Peyer's patch (tissue), 4 donors: ENCODE results near the gene NCAPG2. TPM values are rescaled to one million over a fixed set of nuclear protein-coding genes. Genes with fewer than 3 reads are reported as not detected.
"Not testable (repeated sequence)": the region's sequence is repeated elsewhere in the genome, so short reads cannot be mapped to it uniquely, and the experiment has no call there.

Experiments
- DNase-seq, 3 donors: peaks; one replicate each; pipeline ENCODE4 v3.0.0-alpha.2; 2017 to 2019
- H3K27ac ChIP-seq, 4 donors: fragments of 200-600 bp; sonication (generic); one replicate each; pipeline ENCODE4 v1.5.1; 2016 to 2019
- H3K27me3 ChIP-seq, 2 donors: fragments of 200-600 bp; sonication (generic); one replicate each; pipeline ENCODE4 v1.5.1; 2019
- H3K36me3 ChIP-seq, 3 donors: fragments of 200-600 bp; sonication (generic); one replicate each; pipeline ENCODE4 v1.5.1; 2016 to 2019
- H3K4me1 ChIP-seq, 4 donors: fragments of 200-600 bp; sonication (generic); one replicate each; pipeline ENCODE4 v1.5.1; 2016 to 2019
- H3K4me3 ChIP-seq, 4 donors: fragments of 200-600 bp; sonication (generic); 1 replicate in 3 of 4; 2 replicates in 1 of 4; pipeline ENCODE4 v1.5.1; 2016 to 2019; ENCODE audit warnings: mild to moderate bottlenecking in 1 of 4
- H3K9me3 ChIP-seq, 4 donors: fragments of 200-600 bp; sonication (generic); one replicate each; pipeline ENCODE4 v1.5.1; 2016 to 2019; ENCODE audit warnings: mild to moderate bottlenecking in 1 of 4
- POLR2A ChIP-seq, 2 donors: fragments of 450-650 bp; IDR thresholded peaks; one replicate each; pipeline ENCODE4 v1.5.1; 2017; ENCODE audit warnings: antibody characterized with exemption in 2 of 2, mild to moderate bottlenecking in 2 of 2, moderate library complexity in 2 of 2
- total RNA-seq, 4 donors: library from RNA; depleted of rRNA; stranded (reverse); fragments of >200 nt; gene quantifications; one replicate each; pipeline ENCODE4 v1.1.0, GENCODE V29; 2016
- TF ChIP-seq, protein P1 (sequence below), 6 experiments: fragments of 450-650 bp in 4 of 6; fragments of 200-600 bp in 2 of 6; sonication (generic) in 1 of 6; IDR thresholded peaks; one replicate each; pipeline ENCODE4 v1.5.1; 2017 to 2019; ENCODE audit warnings: antibody characterized with exemption in 6 of 6, mild to moderate bottlenecking in 3 of 6, moderate library complexity in 1 of 6

Gene NCAPG2
- total RNA-seq, 4 donors from 2014 or later, result 3.9 to 14.0 (median 5.8) TPM

DNA sequence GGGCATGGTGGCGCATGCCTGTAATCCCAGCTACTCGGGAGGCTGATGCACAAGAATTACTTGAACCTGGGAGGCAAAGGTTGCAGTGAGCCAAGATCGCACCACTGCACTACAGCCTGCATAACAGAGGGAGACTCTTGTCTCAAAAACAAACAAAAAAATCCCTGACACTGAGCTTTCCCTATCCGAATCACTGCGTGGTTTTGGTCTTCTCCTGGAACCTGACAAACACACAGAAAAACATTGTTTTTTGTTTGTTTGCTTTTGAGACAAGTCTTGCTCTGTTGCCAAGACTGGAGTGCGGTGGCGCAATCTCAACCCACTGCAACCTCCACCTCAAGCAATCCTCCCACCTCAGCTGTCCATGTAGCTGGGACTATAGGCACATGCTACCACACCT, 66.6 kb downstream of the NCAPG2 start:
- no peak overlapping the region for H3K4me3 ChIP-seq
- H3K36me3 ChIP-seq, result peaks cover 0 to 5% (median 0%) of the 10 kb centered on the region in 3 donors
- H3K27me3 ChIP-seq, result no peaks in the 10 kb centered on the region
- H3K9me3 ChIP-seq, result no peaks in the 10 kb centered on the region
- H3K4me1 ChIP-seq, result no peaks in the 10 kb centered on the region
- no peak for DNase-seq
- H3K27ac ChIP-seq, result no peak overlapping the region
- no peak for TF ChIP-seq POLR2A (IDR thresholded peaks at IDR 0.05)
- TF ChIP-seq, protein P1, sequence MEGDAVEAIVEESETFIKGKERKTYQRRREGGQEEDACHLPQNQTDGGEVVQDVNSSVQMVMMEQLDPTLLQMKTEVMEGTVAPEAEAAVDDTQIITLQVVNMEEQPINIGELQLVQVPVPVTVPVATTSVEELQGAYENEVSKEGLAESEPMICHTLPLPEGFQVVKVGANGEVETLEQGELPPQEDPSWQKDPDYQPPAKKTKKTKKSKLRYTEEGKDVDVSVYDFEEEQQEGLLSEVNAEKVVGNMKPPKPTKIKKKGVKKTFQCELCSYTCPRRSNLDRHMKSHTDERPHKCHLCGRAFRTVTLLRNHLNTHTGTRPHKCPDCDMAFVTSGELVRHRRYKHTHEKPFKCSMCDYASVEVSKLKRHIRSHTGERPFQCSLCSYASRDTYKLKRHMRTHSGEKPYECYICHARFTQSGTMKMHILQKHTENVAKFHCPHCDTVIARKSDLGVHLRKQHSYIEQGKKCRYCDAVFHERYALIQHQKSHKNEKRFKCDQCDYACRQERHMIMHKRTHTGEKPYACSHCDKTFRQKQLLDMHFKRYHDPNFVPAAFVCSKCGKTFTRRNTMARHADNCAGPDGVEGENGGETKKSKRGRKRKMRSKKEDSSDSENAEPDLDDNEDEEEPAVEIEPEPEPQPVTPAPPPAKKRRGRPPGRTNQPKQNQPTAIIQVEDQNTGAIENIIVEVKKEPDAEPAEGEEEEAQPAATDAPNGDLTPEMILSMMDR (IDR thresholded peaks at IDR 0.05), result no peak

DNA sequence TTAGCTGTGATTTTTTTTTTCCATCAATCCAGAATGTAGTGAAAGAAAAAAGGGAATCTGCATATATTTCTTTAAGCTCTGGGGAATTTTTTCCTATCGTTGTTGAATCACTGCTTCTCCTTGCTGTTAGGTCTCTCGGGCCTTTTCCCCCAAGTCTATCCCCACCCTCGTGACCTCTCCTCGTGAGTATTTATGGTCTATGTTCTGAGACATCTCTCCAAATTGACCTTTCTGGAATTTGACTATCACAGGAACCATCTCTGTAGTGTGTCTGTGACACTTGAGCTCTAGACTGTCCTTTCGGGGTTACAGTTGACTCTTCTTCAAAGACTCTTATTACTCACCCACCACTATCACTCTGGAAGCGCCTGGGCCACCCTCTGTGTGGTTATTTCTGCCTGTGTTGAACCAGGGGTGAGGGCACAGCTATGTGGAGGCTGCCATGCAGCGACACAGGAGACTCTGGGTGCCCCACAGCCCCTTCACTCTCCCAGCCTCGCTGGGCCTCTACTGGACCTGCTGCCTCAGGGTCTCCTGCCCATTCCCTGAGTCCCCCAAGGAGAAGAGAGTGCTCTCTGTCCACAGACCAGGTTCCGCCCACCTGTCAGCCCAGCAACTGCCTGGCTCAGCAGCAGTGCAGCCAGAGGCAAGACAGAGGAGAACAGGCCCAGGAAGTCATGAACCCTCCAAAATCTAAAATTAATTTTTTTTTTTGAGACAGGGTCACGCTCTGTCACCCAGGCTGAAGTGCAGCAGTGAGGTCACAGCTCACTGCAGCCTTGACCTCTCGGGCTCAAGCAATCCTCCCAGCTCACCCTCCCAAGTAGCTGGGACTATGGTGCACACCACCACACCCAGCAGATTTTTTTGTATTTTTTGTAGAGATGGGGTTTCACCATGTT, 71.3 kb downstream of the NCAPG2 start:
- no peaks in the 10 kb centered on the region for H3K9me3 ChIP-seq
- H3K4me1 ChIP-seq, result no peaks in the 10 kb centered on the region
- no peaks in the 10 kb centered on the region for H3K36me3 ChIP-seq
- no peak for TF ChIP-seq POLR2A (IDR thresholded peaks at IDR 0.05)
- no peaks in the 10 kb centered on the region for H3K27me3 ChIP-seq
- H3K4me3 ChIP-seq, result no peak overlapping the region
- H3K27ac ChIP-seq, result no peak overlapping the region
- no peak for DNase-seq

- Histone ChIP-seq H3K36me3 (no peaks in the 10 kb centered on the region), H3K4me1 (no peaks in the 10 kb centered on the region), H3K27ac (no peak overlapping the region), H3K27me3 (no peaks in the 10 kb centered on the region), H3K4me3 (no peak overlapping the region), H3K9me3 (no peaks in the 10 kb centered on the region)
- TF ChIP-seq, protein P1 (IDR thresholded peaks at IDR 0.05), result no peak
- TF ChIP-seq POLR2A (IDR thresholded peaks at IDR 0.05), result no peak
- no peak for DNase-seq
Measured at GRCh38 chr7:158631574-158632195, 72.9 kb downstream of the NCAPG2 start.

- H3K27ac ChIP-seq, DNase-seq, H3K36me3 ChIP-seq, H3K4me1 ChIP-seq, H3K9me3 ChIP-seq, H3K27me3 ChIP-seq, H3K4me3 ChIP-seq: not testable (repeated sequence)
Measured at GRCh38 chr7:158626289-158626688, 78.3 kb downstream of the NCAPG2 start.

- TF ChIP-seq, protein P1 (IDR thresholded peaks at IDR 0.05), result no peak
- TF ChIP-seq POLR2A (IDR thresholded peaks at IDR 0.05), result no peak
- Histone ChIP-seq H3K9me3 (no peaks in the 10 kb centered on the region), H3K27ac (no peak overlapping the region), H3K4me1 (no peaks in the 10 kb centered on the region), H3K27me3 (no peaks in the 10 kb centered on the region), H3K36me3 (no peaks in the 10 kb centered on the region), H3K4me3 (no peak overlapping the region)
- DNase-seq, result no peak
Measured at GRCh38 chr7:158623241-158623640, 81.4 kb downstream of the NCAPG2 start.

GRCh38 chr7:158620839-158621441, 83.7 kb downstream of the NCAPG2 start:
- no peaks in the 10 kb centered on the region for H3K4me1 ChIP-seq
- DNase-seq, result no peak
- no peaks in the 10 kb centered on the region for H3K36me3 ChIP-seq
- H3K9me3 ChIP-seq, result no peaks in the 10 kb centered on the region
- TF ChIP-seq POLR2A (IDR thresholded peaks at IDR 0.05), result no peak
- no peak overlapping the region for H3K4me3 ChIP-seq
- H3K27ac ChIP-seq, result no peak overlapping the region
- H3K27me3 ChIP-seq, result no peaks in the 10 kb centered on the region

DNA sequence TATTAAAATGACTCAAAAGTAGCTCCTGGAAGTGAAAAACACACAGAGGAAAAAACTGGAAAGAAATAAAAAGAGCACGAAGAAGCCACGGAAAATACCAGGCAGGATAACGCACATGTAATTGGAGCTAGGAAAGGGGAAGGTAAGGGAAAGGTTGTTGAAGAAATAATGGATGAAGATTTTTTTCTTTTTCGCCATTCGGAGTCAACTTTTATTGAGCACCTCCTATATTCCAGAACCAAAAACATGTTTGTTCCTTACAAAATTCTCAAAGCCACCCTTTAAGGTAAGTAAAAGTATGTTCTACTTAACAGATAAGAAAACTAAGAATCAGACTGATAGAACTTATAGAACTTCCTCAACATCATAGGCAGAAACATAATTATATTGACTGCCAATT, 84.2 kb downstream of the NCAPG2 start:
- Histone ChIP-seq H3K27ac (no peak overlapping the region), H3K4me3 (no peak overlapping the region), H3K4me1 (no peaks in the 10 kb centered on the region), H3K36me3 (no peaks in the 10 kb centered on the region), H3K9me3 (no peaks in the 10 kb centered on the region), H3K27me3 (no peaks in the 10 kb centered on the region)
- no peak for TF ChIP-seq POLR2A (IDR thresholded peaks at IDR 0.05)
- TF ChIP-seq, protein P1 (IDR thresholded peaks at IDR 0.05), result no peak
- no peak for DNase-seq
